Left colon (tissue), 2 donors: ENCODE measurements around the gene AIF1L. TPM values are rescaled to one million over a fixed set of nuclear protein-coding genes. Genes with fewer than 3 reads are reported as not detected.

Source experiments
- ATAC-seq: fragments of 200-7000 bp; cut with Tn5 transposase; one replicate; pipeline ENCODE4 v1.9.1; 2020; ENCODE audit warnings: mild to moderate bottlenecking, moderate library complexity
- DNase-seq, 2 donors: peaks; one replicate each; pipeline ENCODE4 v3.0.0-alpha.2; 2020
- intact Hi-C, 2 donors: fragments of 100-400 bp; cut with DNase I in 1 of 2; cut with micrococcal nuclease in 1 of 2; formaldehyde crosslinking; loops; one replicate each; pipeline versions ENCODE4 v1.11.2 to v1.14.0; 2022; cut with DNase I, micrococcal nuclease
- long read RNA-seq: library from polyadenylated mRNA; unstranded; transcript quantifications from one replicate; pipeline ENCODE4 v2.0.0, GENCODE V29; 2021
- total RNA-seq, 2 donors: library from RNA; stranded (reverse); fragmentation: NEBNext Ultra II Directional; extraction: Animal tissue kit (Norgen Biotek cat#: 25700); gene quantifications; one replicate each; pipeline ENCODE4 v1.2.1, GENCODE V29; 2021
- donor health status: DM: no; HTN: no; CAD: no.
- donor health status: DM: yes; HTN: yes; CAD: no.

AIF1L gene
- 1 to 10 TPM; 2.7 to 3.7 TPM for total RNA-seq
- long read RNA-seq, partial matches to known transcripts: 0 of 2 reads
- long read RNA-seq, other reads (novel, unspliced or antisense): 2 of 2 reads

DNA sequence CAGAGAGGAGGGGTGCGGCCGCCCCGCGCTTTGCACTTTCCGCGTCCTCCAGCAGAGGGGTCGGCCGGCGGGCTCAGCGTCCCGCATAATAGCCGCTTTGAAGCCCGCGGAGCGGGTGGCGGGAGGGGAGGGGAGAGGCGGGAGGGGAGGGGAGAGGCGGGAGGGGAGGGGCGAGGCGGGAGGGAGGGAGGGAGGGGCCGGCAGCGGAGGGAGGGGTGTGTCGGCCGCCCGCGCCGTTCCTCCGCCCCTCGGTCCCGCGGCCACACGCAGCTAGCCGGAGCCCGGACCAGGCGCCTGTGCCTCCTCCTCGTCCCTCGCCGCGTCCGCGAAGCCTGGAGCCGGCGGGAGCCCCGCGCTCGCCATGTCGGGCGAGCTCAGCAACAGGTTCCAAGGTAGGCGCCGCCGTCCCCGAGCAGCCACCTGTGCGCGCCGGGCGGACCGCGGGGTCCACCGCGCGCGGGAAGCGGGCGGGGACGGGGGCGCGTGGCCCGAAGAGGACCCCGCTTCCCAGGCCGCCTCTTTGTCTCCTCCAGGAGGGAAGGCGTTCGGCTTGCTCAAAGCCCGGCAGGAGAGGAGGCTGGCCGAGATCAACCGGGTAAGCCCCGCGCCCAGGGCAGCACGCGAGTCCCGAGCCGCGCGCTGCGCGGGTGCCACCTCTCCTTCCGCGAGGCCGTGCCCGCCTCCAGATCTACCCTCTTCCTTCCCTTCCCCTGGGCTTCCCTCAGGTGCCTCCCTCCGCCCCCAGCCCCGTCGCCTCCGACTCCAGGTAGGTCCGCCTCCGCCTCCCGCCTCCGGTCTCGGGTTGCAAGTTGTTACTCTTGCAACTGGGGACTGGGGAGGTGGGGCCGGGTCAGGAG lies at the start of gene AIF1L:
Gene AIF1L (plus strand): TSS at position 263 of the 857 bp plus-strand sequence. CDS start 99 bp downstream, at position 362.
- ATAC-seq: peak; percentile 79
- peak in 1 of 2 donors; percentile 30 for DNase-seq
- intact Hi-C loops: no loop called here

DNA sequence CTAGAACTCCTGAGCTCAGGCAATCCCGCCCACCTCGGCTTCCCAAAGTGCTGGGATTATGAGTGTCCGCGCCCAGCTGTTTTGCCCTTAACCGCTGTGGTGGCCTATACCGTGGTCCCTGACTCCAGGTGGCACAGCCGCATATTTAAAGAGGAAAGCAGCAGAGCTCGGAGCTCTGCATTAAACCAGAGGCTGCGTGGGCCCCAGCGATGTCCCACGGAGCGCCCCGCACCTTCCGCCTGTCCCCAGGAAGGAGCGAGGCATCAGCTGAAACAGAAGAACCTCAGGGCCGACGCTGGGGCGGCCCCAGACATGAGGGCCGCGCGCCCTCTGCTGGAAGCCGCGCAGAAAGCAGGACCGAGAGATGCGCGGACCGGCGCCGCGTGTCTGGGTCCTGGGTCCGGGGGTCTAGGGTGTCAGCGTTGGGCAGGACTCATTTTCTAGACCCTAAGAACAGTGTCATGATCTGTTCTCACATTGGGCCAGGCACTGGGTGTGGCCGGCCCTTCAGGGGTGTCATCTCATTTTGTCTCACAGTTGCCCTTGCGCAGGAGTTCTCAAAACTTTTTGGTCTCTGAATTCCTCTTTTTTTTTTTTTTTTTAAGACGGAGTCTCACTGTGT lies 49.6 kb upstream of the AIF1L start:
- intact Hi-C loops: loop anchor here (10.0 kb wide), 2 partner anchors 172 to 342 kb away; no protein-coding TSS in a partner anchor
- ATAC-seq (peak; percentile 92), DNase-seq (peak in 1 of 2 donors; percentile 76)

DNA sequence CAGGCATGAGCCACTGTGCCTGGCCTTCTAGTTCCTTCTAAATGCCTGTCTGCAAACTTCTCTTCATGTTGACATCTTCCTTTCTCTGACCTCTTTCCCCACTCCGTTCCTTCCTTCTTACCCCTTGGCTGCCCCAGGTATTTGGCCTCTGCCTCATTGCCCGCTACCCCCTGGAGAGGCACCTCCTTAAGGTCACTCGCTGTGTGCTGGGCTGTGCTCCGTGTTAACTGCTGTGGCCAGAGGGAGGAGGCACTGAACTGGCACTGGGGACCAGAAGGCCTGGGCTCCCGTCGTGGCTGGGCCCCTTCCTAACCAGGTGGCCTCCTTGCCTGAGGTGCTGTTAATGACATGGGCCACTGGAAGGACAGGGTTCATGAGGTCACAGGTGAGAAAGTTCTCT lies 48.0 kb upstream of the AIF1L start:
- DNase-seq: no peak
- intact Hi-C loops: loop anchor here (10.0 kb wide), 2 partner anchors 174 to 344 kb away; no protein-coding TSS in a partner anchor
- ATAC-seq: no peak

DNA sequence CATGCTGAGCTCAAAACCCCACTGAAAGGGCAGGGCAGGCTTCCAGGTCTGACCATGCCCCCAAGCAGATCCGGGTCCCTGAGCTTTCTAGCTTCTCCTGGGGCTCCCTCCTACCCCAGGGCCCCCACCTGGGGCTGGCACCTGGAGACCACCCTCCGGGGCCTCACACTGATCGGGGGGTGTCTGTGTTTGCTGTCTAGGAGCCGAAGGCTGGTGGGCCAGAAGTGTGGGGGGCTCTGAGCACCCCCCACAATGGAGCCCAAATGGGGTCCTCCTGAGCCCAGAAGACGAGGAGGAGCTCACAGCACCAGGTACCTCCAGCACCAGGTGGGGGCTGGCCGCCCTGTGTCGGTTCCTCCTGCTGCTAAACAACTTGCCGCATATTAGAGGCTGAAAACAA lies 47.5 kb upstream of the AIF1L start:
- no peak for ATAC-seq
- DNase-seq: no peak
- intact Hi-C loops: loop anchor here (10.0 kb wide), 2 partner anchors 174 to 344 kb away; no protein-coding TSS in a partner anchor

DNA sequence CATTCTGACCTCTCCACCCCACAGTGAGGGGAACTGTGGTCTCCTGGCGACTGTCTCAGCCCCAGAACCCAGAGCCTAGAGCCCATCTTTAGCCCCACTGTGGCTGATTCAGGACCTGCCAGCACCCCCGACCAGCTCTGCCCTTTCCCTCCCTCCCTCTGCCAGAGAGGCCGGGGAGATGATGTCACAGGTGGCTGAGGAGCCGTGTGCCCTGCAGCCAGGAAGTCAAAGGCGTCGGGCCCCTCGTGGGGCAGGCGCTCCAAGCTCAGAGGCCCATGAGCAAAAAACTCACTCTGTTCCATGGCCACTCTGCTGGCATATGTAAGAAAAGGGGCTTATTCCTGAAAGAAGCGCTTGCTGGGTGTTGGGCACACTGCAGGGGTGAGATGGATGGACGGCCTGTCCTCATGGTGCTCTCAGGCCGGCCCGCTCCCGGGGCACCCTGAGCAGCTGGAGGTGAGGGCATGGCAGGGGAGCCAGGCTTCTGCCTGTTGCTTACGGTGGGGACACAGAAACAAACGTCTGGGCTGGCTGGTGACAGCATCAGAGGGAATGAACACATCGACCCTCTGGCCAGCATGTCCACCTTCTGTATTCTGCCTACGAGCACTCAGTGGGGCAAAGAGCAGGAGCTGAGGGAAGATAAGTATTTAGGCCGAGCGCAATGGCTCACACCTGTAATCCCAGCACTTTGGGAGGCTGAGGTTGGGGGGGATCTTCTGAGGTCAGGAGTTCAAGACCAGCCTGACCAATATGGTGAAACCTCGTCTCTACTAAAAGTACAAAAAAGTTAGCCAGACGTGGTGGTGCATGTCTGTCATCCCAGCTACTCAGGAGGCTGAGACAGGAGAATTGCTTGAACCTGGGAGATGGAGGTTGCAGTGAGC lies 46.3 kb upstream of the AIF1L start:
- DNase-seq (no peak), ATAC-seq (no peak)
- intact Hi-C loops: loop anchor here (10.0 kb wide), 2 partner anchors 175 to 345 kb away; no protein-coding TSS in a partner anchor

DNA sequence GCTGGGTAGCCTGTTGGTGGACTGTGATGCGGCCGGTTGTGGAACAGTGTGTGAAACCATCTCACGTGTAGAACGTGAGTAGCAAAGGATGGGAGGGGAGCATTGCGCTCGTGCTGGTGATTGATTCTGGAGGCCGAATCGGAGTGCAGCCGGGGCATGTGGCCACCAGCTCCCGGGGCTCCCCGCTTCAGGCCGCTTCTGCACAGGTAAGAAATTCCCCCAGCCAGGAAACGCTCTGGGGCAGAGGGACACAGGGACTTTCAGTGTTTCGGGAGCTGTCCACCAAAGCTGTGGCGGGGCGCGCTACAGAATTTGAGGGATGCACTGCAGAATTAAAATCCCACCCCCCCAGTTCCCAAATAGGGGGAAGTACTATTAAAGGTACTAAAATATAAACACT lies 45.5 kb upstream of the AIF1L start:
- DNase-seq: no peak
- intact Hi-C loops: no loop called here

DNA sequence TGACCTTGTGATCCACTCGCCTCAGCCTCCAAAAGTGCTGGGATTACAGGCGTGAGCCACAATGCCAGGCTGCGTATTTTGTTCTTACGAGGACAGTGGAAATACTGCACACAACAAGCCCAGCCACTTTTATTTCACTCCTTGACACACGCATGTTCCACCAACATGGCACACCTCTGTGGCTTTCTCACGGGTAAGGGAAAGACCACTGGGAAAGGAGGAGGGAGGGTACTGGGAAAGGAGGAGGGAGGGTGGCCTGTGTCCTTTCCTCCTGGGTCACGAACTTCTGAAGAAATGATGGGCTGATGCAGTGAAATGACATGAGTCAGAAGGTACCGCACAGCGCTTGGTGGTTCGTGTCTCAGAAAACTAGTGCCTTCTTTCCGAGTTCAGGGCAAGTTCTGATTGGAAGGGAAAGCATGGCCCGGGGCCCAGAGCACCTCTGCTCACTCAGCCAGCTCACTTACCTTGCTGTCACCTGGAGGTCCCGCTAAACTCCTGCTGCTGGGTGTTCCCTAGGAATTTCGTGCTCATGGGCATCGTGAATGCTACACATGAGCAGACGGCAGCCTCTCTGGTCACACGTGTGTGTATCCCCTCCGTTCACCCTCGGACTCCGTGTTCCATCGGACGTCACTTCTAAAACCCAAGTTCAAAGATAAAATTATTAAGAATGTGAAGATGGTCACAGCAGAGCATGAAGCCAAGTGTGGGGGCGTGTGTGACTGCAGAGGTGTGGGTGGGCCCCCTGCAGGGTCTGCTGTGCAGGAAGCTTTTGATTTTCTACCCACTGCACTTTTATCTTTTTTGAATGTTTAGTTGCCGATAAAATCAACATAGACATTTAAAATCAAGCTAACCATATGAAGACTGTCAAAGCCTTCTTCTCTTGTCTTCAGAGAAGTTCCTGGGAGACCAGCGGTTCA lies 44.5 kb upstream of the AIF1L start:
- no peak for DNase-seq
- intact Hi-C loops: no loop called here
- no peak for ATAC-seq

More for the DNA sequence above, 45.5 kb upstream of the AIF1L start:
- no peak for ATAC-seq

DNA sequence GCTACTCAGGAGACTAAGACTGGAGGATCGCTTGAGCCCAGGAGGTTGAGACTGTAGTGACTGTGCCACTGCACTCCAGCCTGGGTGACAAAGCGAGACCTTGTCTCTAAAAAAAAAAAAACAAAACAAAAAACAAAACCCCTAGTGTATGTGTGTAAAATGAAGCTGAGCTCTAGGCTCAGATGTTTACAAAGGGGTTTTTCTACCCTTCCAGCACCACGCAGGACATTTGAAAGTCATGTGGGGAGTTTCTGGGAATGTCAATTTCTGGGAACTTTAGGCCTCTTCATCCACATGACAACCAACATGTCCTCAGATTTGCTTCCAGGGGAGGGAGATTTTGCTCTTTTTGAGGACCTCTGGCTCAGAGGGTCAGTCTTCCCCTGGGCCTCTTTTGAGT lies 42.4 kb upstream of the AIF1L start:
- intact Hi-C loops: no loop called here
- ATAC-seq: no peak

DNA sequence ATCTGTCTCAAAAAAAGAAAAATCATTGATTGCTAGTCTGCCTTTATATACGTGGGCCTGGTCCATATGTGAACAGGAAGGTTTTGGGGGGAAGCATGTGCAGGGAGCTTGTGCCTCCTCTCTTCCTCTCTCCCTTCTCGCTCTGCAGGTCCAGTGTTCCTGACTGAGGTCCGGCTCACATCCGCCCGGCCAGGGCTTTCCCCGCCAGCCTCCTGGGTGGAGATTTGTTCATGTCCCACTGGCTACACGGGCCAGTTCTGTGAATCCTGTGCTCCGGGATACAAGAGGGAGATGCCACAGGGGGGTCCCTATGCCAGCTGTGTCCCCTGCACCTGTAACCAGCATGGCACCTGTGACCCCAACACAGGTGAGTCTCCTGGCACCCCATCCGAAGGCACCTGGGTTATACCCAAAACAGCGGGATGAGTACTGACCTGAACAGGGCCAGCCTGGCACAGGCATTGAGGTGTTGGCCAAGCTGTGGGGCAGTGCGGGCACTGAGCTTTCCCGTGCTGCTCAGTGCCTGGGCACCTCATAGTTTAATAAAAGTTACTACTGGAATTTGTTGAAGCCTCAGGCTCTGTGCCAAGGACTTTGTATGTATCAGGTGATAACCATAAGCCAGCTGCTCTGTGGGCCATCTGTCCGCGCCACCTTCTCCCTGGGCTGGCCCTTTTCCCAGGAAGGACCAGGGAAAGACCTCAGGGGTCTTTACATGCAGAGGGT lies 39.4 kb upstream of the AIF1L start:
- DNase-seq (peak in 1 of 2 donors; percentile 24), ATAC-seq (peak; percentile 54)
- intact Hi-C loops: no loop called here

More for the DNA sequence above, 42.4 kb upstream of the AIF1L start:
- no peak for DNase-seq

DNA sequence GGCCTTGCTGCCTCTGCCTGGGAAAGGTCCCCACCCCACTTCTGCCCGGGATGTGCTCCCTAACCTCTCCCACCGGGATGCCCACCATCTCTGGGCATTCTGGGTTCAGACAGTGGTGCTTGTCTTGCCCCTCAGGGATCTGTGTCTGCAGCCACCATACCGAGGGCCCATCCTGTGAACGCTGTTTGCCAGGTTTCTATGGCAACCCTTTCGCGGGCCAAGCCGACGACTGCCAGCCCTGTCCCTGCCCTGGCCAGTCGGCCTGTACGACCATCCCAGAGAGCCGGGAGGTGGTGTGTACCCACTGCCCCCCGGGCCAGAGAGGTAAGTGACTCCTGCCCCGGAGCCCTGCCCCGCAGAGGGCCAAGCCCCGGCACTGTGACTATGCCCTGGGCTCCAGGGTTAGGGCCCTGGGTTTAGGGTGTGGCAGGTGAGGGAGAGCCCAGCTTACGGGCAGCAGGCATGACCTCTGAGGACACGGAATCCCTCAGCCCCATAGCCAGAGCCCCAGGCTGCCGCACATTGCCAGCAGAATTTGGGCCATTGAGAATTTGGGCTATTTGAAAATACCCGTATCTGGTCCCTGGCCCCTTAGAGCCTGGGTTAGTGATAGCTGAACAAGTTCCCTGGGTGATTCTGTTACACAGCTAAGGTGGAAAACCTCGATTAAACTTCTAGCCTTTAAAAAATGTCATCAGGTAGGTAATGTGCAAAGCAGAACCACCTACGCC lies 35.3 kb upstream of the AIF1L start:
- intact Hi-C loops: no loop called here
- ATAC-seq (no peak), DNase-seq (no peak)

DNA sequence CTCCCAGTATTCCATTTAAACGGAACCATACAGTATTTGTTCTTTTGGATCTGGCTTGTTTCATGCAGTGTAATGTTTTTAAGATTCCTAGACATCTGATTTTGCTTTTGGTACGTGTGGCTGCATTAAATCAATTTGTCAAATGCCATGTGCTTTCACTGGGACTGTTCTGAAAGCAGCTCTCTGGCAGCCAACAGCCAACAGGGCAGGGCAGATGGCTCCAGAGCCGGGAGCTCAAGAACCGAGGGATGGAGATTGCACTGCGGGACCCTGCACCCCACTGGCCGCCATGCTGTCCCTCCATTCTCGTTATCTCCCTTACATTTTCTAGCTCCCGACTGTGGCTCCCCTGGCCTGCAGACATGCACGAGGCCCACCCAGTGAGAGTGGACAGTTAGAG lies 33.4 kb upstream of the AIF1L start:
- ATAC-seq: no peak
- intact Hi-C loops: no loop called here

DNA sequence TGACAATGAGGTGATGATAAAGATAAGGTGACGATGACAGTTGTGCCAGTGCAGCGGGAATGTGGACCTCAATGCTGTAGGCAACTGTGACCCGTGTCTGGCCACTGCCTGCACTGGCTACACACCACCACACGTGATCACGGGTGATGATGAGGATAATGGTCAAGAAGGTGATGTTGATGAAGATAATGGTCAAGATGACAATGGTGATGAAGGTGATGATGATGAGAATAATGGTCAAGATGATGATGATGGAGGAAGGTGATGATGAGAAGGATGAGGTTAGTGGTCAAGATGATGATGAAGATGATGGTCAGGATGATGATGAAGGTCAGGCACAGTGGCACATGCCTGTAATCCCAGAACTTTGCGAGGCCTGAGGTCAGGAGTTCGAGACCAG lies 30.7 kb upstream of the AIF1L start:
- DNase-seq (no peak), ATAC-seq (no peak)
- intact Hi-C loops: no loop called here

More for the DNA sequence above, 33.4 kb upstream of the AIF1L start:
- no peak for DNase-seq

DNA sequence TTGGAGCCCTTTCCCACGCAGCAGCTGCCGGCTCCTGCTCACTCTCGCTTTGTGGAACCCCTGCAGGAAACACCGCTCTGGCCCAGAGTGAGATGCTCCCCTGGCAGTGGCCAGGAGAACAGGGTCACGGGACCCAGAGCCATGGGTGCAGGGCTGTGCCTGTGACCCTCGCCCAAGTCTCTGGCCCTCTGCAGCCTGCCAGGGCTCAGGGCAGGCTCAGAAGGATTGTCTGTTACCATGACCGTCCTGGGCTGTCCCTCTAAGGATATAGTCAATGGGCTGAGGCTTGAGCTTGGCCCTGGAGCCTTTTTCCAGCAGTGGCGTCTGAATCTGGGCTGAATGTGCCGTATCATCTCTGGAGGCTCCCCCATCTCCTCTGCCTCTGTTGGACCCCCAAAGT lies 28.7 kb upstream of the AIF1L start:
- intact Hi-C loops: no loop called here
- ATAC-seq (no peak), DNase-seq (no peak)

DNA sequence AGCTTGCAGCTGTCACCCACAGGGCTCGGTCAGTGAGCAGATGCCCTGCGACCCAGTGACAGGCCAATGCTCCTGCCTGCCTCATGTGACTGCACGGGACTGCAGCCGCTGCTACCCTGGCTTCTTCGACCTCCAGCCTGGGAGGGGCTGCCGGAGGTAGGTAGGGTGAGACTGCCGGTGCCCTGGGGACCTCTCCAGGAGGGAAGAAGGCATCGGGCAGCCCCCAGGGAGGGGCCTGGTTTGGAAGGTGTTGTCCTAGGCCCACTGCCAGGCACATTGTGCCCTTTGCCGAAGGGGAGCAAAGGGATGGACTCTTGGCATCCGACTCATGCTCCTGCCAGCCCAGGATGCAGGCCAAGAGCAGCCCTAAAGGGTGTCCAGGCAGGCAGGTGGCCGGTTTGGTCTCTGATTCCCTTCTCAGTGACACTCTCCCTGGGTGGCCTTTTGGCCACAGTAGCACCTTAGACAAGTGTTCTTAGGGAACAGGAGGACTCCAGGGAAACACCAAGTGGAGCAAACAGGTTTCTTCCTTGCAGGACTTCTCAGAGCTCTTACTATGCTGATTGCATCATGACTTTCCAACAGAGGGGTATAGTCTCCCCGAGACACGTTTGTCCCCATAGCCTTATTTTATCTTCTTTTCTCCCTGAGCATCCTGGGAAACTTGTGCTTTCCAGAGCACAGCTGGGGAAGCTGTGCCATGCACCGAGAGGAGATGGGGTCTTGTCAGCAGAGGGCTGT lies 28.1 kb upstream of the AIF1L start:
- DNase-seq: no peak
- no peak for ATAC-seq
- intact Hi-C loops: no loop called here

DNA sequence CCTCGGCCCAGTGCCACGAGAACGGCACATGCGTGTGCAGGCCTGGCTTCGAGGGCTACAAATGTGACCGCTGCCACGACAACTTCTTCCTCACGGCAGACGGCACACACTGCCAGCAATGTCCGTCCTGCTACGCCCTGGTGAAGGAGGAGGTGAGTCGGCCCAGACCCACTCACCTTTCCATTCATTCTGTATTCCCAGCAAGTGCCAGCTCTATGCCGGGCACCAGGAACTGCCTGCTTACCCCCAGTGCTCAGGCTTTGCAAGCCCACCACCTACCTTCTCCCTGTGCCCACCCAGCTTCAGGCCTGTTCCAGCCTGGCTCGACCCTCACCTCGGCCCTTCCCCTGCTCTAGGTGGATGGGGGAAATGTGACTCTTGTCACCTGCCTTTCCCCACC lies 26.6 kb upstream of the AIF1L start:
- no peak for ATAC-seq
- DNase-seq: no peak
- intact Hi-C loops: no loop called here
